ENCODE data around the gene CCT6A.

GRCh38 chr7:56091591-56091990 lies 40.0 kb downstream of the CCT6A start:
- TF ChIP-seq CTCF (IDR thresholded peaks at IDR 0.05 in 2 of 3, conservative IDR thresholded peaks at IDR 0.05 in 1 of 3; ENCODE audit: borderline replicate concordance in 1 of 3, insufficient read depth in 1 of 3, low read depth in 2 of 3, low read length in 2 of 3) (no peak), TCF7L2 (IDR thresholded peaks at IDR 0.05; ENCODE audit: borderline replicate concordance, extremely low read depth, insufficient read depth, insufficient read length) (no peak), FOSL1 (IDR thresholded peaks at IDR 0.05; ENCODE audit: low read depth) (no peak), CBX3 (IDR thresholded peaks at IDR 0.05; ENCODE audit: low read depth) (no peak), POLR2A (IDR thresholded peaks at IDR 0.05; ENCODE audit: borderline replicate concordance, extremely low read depth, insufficient read depth, insufficient read length) (no peak), EZH2phosphoT487 (IDR thresholded peaks at IDR 0.05; ENCODE audit: borderline replicate concordance) (no peak), JUND (IDR thresholded peaks at IDR 0.05) (no peak), REST (IDR thresholded peaks at IDR 0.05; ENCODE audit: low read depth) (no peak)

Measured in HCT116 (cell line).